CD4-positive, alpha-beta T cell treated with Interleukin-4 for 1 hour (primary cell): ENCODE data around the gene ZNF385D.
"Not testable (repeated sequence)": the region's sequence is repeated elsewhere in the genome, so short reads cannot be mapped to it uniquely, and the experiment has no call there.

Source experiments
- DNase-seq, 2 donors: peaks; one replicate each; pipeline ENCODE4 v3.0.0-alpha.2; 2020 to 2022

The ZNF385D gene

DNA sequence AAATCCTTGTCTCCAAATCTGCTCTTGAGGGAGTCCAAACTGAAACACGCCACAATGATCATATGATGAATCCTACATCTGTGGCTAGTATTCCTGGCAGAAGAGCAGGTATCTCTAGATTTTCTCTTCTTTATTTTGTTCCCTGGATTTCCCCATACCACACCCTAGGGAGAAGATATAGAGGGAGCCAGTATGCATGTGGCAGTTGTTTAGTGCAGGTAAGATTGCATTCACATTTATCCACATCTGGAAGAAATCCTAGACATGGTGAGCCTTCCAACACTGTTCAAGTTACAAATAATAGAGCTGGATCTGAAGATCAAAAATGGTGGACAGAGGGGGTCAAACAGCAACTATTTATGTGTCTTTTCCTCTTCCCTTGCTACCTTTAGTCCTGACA, 316.7 kb downstream of the ZNF385D start:
- DNase-seq, result no peak

DNA sequence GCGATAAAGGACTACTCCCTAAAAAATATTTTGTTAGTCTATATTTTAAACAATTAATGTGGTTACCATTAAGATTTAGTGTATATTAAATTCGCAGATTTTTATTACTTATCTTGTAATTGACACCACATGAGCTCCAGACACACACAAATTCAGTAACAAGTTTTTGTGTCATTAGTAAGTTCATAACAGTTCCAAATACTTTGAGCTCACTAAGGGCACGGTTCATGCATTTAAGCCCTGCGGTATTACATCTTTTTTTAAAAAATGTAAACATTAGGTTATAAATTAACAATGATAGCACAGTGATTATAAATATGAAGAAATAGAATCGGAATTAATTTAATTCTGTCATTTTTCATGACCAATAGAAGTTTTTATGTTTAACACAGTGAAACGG, 317.3 kb downstream of the ZNF385D start:
- no peak for DNase-seq

DNA sequence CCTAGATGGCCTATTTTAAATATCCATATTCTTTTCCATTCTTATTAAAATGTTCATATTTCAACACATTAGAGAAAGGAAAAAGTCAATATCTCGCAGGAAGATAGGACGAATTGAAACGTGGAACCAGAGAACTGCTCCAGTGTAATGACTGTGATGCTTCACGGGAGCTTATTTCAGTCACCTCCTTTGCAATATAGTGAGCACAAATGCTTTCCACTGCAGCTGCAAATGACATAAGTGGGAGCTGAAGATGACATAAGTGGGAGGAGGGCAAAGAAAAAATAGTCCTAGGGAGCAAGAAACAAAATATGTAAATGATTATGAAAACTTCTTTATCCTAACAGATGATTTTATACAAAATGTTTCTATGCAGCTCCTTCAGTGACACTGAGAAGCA, 324.1 kb downstream of the ZNF385D start:
- no peak for DNase-seq

DNA sequence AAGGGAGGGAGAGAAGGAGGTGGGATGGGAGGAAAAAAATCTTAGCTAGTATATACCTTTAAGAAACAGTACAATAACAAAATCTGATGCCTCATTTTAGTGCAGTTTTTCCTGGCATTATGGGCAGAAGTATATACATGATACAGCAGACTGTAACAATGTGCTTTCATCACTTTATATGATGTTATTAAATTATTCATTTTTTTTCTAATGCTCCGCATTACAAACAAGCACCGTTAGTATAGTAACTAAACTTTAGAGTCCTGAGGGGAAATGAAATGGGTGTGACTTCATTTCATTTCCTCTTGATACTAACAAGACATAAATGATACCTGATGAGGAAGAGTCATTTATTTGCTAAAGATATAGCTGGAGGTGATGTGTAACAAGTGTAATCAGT, 325.3 kb downstream of the ZNF385D start:
- no peak for DNase-seq

DNA sequence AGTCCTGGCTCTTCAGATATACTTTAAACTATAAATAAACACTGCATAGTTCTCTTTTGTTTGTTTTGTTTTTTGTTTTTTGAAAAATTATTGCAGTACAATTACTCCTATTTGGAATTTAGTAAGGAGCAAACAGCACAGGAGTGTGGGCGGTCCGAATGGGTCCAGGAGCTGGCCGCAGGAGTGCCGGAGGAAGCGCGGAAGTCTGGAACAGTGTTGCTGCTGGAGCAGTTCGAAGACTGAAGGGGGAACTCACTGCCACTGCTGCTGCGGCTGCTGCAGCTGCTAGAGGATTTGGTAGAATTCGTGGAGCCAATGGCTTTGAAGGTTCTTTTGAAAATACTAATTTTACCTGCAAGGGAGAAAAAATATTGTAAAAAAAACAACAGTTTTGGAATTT, 329.9 kb downstream of the ZNF385D start:
- no peak for DNase-seq

DNA sequence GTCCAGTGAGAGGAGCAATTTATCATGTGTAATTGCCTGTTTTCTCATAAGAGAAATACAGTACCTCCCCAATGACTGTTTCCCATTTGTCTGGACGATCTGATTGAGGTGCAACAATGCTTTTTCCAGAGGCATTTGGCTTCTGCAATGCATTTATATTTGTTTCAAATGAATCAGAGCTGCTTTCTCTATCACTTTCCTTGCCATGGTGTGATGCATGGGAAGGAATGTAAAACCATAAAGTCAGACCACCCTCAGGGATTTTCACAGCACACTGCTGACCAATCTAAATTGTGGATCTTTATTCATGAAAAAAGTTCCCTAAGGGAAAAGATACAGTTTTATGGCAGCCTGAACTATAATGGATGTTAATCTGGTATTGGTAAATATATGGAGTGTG, 333.0 kb downstream of the ZNF385D start:
- DNase-seq, result no peak

DNA sequence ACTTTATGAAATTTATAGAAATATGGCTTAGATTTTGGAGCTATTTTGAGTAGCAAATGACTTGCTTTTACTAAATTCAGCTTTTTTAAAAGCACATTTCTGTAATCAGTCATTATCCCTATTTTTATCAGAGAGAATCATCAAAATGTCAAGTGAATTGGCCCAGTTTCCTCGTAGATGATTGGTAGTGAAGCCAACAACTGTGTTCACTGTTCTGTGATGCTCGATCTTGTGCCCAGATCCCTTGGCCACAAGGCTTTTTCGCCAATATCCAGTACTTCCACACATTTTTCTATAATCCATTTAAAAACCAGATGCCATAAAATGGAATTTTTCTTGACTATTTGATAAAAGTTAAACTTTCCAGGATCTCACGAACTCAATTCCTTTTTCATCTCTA, 336.5 kb downstream of the ZNF385D start:
- DNase-seq, result no peak

DNA sequence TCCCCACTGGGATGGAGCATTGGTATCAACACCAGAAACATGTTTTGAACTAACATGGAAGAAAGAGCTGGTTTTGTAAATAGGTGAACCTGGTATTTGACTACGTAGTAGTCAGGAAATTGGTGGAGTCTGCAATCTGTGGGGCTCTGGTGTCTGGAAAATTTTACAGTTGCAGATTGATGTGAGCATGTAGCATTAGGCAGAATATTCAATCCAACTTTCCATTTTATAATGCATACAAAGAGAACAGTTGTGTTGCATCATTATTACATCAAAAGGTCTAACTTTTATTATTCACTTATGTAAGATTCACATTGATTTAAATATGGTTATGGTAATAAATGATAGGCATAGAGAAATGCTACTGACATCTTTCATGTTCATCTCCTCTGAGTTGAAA, 340.0 kb downstream of the ZNF385D start:
- no peak for DNase-seq

DNA sequence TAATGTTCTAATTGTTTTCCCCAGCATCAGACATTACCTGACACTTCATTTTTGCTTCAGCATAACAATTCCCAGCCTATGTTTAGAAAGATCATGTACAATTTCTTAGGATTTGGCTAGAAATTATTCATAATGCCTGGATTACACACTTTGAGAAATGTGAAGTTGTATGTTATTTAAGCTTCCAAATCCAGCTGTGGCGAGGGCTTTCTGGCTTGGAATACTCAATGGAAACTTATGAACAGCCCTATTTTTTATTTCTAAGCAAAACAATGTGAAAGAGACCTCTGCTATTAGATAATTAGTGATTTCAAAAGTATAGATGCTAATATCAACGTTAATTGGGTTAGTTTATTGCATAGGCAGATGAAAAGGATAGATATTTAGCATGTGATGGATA, 341.6 kb downstream of the ZNF385D start:
- DNase-seq, result no peak

DNA sequence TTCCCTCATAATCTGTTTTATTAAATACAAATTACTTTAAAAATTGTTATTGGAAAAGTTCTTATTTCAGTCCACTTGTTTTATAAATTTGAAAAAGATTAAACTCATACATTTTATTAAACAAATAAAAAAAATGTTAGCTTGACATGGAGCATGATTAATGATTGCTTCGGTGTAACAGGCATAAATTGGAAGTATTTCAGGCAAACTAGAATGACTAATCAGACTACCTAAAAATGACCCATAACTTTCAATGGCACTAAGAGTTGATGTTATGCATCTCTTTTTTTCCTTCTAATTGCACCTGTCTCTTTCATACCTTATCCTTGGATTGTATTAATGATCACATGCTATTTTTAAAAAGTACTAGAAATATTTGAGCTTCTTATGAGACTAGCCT, 343.3 kb downstream of the ZNF385D start:
- no peak for DNase-seq

DNA sequence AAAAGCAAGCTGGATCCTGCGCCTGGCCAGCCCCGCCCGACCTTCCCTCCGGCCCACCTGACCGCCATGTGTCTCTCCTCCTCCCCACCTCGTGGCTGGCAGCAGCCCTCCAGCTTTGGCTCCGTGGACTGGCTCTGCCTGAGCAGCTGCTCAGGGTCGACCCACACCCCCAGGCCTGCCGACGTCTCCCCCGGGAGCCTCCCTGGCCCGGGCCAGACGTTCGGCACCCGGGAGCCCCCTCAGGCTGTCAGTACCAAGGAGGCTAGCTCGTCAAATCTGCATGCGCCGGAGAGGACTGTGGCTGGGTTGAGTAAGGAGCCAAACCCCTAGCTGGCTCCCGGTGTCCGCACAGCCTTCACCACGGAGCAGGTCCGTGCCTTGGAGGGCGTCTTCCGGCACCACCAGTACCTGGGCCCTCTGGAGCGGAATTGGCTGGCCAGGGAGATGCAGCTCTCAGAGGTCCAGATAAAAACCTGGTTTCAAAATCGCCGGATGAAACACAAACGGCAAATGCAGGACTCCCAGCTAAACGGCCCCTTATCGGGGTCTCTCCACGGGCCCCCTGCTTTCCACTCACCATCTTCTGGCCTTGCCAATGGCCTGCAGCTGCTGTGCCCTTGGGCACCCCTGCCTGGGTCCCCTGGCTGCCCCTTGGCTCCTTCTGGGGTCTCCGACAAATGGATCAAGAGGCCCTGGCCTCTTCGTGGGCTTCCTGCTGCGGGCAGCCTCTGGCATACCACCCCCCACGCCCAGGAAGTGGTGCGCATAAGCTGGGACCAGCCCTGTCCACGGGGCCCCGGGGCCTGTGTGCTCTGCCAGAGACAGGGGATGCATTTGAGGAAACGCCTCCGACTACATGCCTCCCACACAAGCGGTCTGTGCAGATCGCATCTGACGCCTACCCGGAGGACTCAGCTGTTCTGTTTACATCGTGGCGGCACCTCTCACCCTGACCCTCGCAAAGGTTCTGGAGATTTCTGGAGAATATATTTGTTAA, 345.0 kb downstream of the ZNF385D start:
- DNase-seq, result no peak

DNA sequence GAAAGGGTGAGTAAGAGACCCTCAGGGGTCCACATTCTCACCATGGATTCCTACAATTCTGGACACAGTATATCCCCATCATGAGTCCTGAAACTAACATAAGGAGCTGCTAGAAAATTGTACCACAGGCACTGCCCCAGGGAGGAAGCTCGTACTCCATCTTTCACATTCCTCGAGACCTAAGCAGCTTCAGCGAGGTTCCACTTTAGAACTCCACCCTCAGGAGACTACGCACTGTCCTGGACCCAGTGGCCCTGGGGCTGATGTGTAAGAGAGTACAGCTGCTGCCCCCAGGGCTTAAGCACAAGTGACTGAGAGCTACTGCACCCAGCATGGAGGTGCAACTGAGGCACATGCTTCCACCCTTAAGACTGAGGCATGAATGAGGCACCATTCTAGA, 352.5 kb downstream of the ZNF385D start:
- no peak for DNase-seq

DNA sequence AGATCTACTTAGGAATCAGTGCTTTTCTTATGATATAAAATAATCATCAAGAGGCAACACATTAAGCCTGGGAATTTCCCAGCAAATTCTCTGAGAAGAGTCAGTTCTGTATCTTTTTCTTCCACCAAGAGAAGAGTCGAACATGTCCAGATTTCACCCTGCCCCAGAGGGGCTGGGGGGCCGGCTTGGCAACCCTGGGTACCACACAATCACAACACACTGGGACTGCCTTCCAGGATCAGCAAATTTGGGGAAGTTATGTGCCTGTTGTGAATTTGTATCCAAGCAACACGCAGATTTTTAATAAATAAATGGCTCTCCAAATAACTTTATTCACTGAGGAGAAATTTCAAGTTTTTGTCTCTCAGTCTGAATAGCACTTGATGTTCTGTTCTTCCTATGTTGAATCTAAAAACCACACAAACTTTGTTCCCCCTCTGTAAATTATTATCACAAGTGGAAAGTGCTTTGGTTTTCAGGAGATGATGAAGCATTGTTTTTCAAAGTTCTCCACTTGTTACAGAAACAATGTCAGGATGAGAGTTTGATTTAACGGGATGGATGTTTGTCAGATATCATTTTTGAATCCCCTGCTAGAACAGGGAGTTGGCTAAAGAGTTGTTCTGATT, 357.2 kb downstream of the ZNF385D start:
- DNase-seq, result no peak

DNA sequence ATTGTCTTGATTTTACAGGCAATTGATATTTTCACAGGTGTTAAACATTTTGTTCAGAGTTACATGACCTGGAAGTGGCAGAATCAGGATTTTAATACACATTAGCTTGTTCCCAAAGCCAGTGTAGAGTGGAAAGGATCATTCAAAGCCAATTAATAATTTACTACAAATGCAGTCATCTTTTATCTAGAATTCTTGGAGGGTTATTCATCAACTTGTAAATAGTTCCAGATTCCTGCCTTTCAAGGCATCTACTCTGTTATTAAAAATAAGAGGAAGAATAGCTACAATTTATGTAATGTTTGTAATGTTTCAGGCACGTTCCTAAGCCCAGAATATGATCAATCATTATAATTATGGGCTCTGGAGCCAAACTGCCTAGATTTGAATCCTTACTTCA, 358.5 kb downstream of the ZNF385D start:
- no peak for DNase-seq

DNA sequence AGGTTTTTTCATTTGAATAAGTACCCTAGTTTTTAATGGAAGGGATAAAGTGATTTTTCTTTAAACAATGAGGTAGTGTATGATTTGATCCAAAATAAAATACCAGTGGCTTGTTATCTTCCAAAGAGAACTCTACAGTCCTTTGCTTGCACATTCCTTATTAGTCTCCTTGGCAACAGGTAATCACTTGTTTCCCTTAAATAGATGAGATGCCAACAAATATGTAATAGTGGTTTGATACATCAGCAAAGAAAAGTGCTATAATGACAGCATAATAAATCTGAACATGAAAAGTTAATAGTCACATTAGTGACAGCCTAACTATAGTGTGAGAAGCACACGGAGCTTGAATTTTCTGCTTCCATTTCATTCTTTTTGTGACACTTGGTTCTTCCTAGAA, 360.2 kb downstream of the ZNF385D start:
- no peak for DNase-seq

DNA sequence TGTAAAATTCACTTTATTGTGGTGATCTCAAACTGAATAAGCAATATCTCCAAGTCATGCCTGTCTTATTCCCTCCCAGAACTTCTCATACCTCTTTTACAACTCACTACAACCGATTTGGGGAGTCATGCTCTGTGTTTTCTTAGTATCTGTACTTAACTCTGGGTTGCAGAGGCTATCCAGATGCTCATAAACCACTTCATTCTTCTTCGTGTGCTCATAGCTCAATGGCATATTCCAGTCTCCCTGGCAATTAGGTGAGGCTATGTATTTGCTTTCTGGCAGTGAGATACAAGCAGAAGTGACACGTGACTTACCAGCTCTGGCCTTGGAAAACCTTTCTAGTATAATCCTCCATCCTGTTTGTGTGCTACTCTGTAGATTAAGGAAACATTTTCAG, 360.9 kb downstream of the ZNF385D start:
- DNase-seq, result no peak

DNA sequence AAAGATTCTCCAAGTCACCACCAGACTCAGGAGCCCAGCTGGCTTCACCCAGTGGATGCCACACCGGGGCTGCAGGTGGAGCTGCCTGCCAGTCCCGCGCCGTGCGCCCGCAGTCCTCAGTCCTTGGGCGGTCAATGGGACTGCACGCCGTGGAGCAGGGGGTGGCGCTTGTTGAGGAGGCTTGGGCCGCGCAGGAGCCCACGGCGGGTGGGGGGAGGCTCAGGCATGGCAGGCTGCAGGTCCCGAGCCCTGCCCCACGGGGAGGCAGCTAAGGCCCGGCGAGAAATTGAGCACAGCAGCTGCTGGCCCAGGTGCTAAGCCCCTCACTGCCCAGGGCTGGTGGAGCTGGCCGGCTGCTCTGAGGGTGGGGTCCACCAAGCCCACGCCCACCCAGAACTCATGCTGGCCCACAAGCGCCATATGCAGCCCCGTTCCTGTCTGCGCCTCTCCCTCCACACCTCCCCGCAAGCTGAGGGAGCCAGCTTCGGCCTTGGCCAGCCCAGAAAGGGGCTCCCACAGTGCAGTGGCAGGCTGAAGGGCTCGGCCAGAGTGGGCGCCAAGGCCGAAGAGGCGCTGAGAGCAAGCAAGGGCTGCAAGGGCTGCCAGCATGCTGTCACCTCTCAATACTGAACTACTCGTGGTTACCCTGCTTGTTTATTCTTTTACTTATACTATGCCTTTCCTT, 363.7 kb downstream of the ZNF385D start:
- not testable (repeated sequence) for DNase-seq

DNA sequence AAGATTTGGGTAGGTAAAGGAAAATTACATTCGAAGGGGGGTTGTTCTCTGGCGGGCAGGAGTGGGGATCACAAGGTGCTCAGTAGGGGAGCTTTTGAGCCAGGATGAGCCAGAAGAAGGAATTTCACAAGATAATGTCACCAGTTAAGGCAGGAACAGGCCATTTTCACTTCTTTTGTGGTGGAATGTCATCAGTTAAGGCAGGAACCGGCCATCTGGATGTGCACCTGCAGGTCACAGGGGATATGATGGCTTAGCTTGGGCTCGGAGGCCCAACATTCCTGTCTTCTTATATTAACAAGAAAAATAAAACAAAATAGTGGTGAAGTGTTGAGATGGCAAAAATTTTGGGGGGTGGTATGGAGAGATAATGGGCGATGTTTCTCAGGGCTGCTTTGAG, 373.0 kb downstream of the ZNF385D start:
- not testable (repeated sequence) for DNase-seq

DNA sequence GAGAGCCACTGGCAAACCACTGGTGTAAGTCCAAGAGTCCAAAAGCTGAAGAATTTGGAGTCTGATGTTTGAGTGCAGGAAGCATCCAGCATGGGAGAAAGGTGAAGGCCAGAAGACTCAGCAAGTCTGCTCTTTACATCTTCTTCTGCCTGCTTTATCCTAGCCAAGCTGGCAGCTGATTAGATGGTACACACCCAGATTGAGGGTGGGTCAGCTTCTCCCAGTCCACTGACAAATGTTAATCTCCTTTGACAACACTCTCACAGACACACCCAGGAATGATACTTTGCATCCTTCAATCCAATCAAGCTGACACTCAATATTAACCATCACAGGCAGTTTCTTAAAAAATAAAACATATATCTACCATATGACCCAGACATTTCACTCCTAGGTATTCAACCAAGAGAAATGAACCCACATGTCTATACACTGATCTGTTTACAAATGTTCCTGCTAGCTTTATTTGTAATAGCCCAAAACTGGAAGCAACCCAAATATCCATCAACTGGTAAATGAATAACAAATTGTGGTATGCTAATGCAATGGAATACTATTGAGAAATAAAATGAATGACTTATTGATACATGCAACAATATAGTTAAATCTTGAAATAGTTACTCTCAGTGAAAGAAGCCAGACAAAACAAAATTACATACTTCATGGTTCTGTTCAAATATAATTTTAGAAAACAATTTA, 373.8 kb downstream of the ZNF385D start:
- no peak for DNase-seq

DNA sequence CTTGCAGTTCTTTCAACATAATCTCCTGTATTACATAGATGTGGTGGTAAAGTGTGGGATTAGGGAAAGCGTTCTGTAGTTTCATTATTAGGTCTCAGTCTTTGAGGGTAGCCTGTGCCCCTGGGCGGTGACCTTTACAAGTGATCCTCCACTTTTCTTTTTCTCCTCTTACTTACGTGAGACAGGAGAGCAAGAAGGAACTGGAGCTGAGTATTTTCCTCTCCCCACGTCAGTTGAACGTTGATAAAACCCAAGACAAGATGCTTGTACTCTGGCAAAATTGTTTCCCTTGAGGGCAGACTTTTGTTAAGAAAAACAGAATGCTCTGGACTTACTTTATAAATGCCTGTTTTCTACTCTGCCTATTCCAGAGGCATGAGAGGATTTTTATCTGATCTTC, 378.7 kb downstream of the ZNF385D start:
- no peak for DNase-seq
